GM12873 (cell line): ENCODE data around the gene COL18A1.
A peak's percentile ranks its signal among the peaks of the same experiment; 100 is the strongest.

Source experiments
- TF ChIP-seq, protein P1 (sequence below): IDR thresholded peaks from 2 replicates; pipeline ENCODE4 v1.5.1; 2012; ENCODE audit warnings: low read depth, mild to moderate bottlenecking, moderate library complexity, low read length, control low read depth; ENCODE audit not compliant: insufficient read depth; ENCODE audit errors: missing control alignments

COL18A1 gene

DNA sequence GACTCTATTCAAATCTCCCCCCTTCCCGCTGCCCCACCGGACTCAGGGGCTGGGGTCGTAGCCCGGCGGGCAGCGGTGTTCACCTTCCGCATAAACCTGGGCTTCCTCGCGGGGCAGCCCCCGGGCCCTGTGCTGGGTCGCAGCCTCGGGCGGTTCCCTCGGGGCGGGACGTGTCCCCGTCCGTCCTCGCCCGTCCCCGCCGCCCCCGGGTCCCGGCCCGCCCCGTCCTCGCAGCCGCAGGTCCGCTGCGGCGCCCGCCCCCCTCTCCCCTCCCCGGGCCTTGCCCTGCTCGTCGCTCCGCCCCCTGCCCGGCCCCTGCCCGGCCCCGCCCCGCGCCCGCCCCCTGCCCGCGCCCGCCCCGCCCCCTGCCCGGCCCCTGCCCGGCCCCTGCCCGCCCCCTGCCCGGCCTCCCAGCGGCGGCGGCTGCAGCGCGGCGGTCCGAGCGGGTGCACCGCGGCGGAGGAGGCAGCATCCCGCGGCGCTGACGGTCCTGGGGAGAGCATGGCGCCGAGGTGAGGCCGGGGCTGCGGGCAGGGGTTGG, at the start of gene COL18A1:
TSS of gene COL18A1 (plus strand) at position 436 of the 541 bp plus-strand sequence. CDS start at position 502, 66 bp downstream.
- TF ChIP-seq, protein P1, sequence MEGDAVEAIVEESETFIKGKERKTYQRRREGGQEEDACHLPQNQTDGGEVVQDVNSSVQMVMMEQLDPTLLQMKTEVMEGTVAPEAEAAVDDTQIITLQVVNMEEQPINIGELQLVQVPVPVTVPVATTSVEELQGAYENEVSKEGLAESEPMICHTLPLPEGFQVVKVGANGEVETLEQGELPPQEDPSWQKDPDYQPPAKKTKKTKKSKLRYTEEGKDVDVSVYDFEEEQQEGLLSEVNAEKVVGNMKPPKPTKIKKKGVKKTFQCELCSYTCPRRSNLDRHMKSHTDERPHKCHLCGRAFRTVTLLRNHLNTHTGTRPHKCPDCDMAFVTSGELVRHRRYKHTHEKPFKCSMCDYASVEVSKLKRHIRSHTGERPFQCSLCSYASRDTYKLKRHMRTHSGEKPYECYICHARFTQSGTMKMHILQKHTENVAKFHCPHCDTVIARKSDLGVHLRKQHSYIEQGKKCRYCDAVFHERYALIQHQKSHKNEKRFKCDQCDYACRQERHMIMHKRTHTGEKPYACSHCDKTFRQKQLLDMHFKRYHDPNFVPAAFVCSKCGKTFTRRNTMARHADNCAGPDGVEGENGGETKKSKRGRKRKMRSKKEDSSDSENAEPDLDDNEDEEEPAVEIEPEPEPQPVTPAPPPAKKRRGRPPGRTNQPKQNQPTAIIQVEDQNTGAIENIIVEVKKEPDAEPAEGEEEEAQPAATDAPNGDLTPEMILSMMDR = no peak

DNA sequence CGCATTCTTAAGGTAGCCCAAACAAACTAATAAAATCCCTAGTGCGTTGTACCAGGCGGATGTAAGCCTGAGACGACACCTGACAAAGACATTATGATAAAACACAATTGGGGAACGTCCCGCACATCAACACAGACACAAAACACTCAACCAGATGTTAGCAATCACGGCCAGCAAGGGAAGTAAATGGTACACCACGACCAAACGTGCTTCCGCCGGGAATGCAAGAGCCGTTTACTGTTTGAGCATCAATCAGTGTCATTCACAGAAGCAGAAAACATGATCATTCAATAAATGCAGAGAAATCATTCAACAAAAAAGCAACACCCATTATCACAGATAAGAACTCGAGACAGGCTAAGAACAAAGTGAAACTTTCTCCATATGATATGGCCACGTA, 49.4 kb upstream of the COL18A1 start:
- TF ChIP-seq, protein P1 = no peak

DNA sequence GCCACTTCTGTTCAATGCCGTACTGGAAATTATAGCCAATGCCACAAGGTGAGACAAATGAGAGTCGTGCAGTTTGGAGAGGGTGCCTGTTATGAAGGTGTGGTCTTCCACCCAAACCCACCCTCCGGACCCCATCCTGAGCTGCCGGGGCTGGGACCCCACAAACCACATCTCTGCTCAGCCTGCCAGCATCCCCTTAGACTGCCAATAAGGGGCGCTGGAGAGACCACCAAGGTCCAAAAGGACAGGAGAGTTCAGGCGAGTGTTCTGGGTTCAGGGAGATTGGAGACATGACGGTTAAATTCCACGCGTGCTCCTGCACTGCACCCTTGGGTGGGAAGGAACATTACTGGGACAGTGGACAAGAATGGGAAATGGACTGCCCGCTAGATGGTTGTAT, 48.7 kb upstream of the COL18A1 start:
- TF ChIP-seq, protein P1 = peak; percentile 31

DNA sequence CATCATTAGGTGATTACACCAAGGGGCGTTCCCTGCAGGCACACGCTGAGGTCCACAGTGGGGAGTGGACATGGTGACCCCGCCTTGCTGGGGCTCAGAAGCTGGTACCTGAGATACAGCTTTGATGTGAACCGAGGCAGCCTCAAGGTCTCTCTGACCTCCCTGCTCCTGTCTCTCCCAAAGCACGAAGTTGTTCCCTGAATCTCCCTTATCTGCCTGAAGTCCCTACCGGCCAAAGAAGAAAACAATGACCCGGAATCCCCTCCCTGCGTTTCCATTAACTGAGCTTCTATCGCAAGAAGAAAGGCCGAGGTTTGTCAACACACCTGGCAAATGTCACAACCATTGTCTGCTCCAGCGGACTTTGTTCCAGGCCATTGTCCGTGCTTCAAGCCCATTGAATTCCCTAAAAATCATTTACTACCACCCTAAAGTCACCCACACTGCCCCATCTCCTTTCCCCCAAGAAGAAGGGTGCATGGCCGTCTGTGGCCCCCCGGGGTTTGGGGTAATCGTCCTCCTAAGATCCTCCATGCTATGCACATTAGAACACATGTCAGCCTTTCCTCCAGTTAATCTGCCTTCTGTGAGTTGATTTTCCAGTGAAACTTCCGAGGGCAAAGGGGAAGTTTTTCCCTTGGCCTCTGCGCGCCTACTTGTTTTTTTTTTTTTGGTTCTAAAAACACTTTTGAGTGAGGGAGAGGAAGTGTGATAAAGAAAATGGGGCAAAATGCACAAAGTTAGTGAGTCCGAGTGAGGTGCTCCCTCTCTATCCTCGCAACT, 48.1 kb upstream of the COL18A1 start:
- TF ChIP-seq, protein P1 = no peak

DNA sequence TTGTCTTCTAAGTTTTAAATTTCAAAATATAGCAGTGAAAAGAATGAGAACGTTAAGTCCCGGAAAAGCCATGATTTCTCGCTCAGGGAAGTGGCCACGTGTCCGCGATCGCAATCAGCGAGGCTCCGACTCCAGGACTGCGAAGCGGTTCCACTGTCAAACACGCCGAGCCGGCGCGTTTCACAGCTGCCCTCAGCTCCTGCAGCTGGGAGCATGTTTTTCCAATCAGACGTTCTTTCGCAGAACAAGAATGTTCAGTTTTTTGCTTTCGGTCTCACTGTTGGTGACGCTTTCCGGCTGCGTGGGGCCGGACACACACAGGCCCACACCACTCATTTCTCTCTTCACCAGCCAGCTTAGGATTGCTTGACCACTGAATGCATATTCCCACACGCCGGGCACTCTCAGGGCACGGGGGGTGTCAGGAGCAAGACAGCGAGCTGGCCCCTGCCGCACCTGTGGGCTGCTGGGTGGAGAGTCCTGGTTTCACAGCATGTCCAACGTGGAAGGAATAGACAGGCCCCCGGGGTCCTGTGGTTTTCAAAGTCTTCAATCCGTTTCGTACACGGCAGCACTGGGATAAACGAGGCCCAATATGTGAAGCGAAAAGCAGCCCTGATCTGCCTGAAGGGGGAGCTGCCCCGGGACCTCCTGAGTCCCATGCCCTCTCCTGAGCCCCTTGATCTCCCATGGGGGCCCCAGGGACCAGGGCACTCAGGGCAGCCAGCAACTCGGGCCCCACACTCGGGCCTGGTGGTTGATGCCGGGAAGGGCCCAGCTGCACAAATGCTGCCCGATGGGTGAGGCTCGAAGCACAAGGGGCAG, 47.3 kb upstream of the COL18A1 start:
- TF ChIP-seq, protein P1 = no peak

DNA sequence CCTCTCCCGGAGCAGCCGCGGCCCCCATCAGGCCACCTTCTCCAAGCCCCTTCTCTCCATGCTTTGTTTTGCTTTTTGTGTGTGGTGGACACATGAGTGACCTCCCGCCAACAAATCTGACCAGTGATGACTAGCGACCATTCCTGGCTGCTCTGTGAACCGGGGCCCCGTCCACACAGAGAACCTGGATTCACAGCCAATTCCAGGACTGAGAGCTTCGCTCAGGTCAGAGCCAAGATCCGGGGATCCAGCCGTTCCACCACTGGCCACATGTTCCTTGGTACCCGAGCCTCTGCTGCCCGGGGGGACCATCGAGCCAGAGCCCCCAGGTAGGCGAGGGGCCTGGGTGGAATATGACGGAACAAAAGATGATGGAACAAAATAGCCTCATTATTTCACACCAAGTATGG, 46.7 kb upstream of the COL18A1 start:
- TF ChIP-seq, protein P1 = no peak
